Measurements from ENCODE around the gene EXOC7.

- no peak for TF ChIP-seq CTCF (IDR thresholded peaks at IDR 0.05; ENCODE audit: insufficient read depth, low read depth, low read length)
- TF ChIP-seq EZH2 (IDR thresholded peaks at IDR 0.05; ENCODE audit: insufficient read depth, low read length), result no peak
Observed at GRCh38 chr17:76085066-76085730, 18.4 kb downstream of the EXOC7 start.
